Bone marrow (tissue), 2 donors: Measurements from ENCODE around the gene CR2.
"Not testable (repeated sequence)": the region's sequence is repeated elsewhere in the genome, so short reads cannot be mapped to it uniquely, and the experiment has no call there.

Experiments
- DNase-seq, 2 donors: peaks; one replicate each; lab custom pipeline; 2025; lab: John Stamatoyannopoulos, UW

CR2 gene

GRCh38 chr1:207454046-207454964 lies at the start of gene CR2:
Gene CR2 (plus strand): TSS chr1:207454328. CDS start chr1:207454419, 91 bp downstream.
- no peak for DNase-seq

- peak in 1 of 2 donors; percentile 77 for DNase-seq
These were observed 49.1 kb upstream of the CR2 start for GRCh38 chr1:207404849-207405525.

GRCh38 chr1:207405814-207406213 lies 48.3 kb upstream of the CR2 start:
- no peak for DNase-seq

GRCh38 chr1:207407655-207408260 lies 46.4 kb upstream of the CR2 start:
- no peak for DNase-seq

GRCh38 chr1:207412845-207413244 lies 41.3 kb upstream of the CR2 start:
- DNase-seq: no peak

- peak in 1 of 2 donors; percentile 84 for DNase-seq
These were observed 39.5 kb upstream of the CR2 start for GRCh38 chr1:207414606-207415108.

- DNase-seq: no peak
These were observed 37.1 kb upstream of the CR2 start for GRCh38 chr1:207417076-207417475.

- peak in 1 of 2 donors; percentile 27 for DNase-seq
These were observed 35.8 kb upstream of the CR2 start for GRCh38 chr1:207418351-207418750.

- DNase-seq: no peak
These were observed 34.0 kb upstream of the CR2 start for GRCh38 chr1:207420109-207420508.

- no peak for DNase-seq
These were observed 33.0 kb upstream of the CR2 start for GRCh38 chr1:207421078-207421477.

GRCh38 chr1:207423560-207424292 lies 30.4 kb upstream of the CR2 start:
- DNase-seq: no peak

GRCh38 chr1:207424570-207425131 lies 29.5 kb upstream of the CR2 start:
- DNase-seq: no peak

GRCh38 chr1:207427832-207428585 lies 26.1 kb upstream of the CR2 start:
- no peak for DNase-seq

- no peak for DNase-seq
These were observed 25.3 kb upstream of the CR2 start for GRCh38 chr1:207428783-207429182.

GRCh38 chr1:207429963-207430362 lies 24.2 kb upstream of the CR2 start:
- peak in 1 of 2 donors; percentile 12 for DNase-seq

- no peak for DNase-seq
These were observed 23.5 kb upstream of the CR2 start for GRCh38 chr1:207430602-207431001.

GRCh38 chr1:207431508-207431907 lies 22.6 kb upstream of the CR2 start:
- no peak for DNase-seq

GRCh38 chr1:207433435-207433834 lies 20.7 kb upstream of the CR2 start:
- DNase-seq: no peak

- DNase-seq: not testable (repeated sequence)
These were observed 17.4 kb upstream of the CR2 start for GRCh38 chr1:207436746-207437145.

GRCh38 chr1:207440626-207441025 lies 13.5 kb upstream of the CR2 start:
- no peak for DNase-seq
